ENCODE data around the gene TEAD1.

Gene TEAD1

DNA sequence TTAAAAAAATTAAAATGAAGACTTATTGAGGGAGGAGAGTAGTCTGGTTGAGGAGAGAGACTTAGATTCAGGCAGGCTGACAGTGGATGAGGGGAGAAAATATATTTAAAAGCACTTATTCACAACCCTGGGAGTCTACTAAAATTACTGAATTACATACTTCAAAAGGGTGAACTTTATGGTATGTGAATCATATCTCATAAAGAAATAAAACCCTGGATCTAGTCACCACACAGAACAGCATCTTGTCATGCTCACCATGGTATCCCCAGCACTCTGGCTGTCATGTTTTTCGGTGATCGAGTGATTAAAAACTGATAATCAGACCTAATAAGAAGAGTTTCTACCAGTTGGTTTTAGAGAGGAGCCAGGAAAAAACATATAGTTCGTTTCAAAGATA lies 11.0 kb downstream of the TEAD1 start:
- DNase-seq (ENCODE audit: extremely low read depth, low read depth) = no peak
- TF ChIP-seq, protein P1, sequence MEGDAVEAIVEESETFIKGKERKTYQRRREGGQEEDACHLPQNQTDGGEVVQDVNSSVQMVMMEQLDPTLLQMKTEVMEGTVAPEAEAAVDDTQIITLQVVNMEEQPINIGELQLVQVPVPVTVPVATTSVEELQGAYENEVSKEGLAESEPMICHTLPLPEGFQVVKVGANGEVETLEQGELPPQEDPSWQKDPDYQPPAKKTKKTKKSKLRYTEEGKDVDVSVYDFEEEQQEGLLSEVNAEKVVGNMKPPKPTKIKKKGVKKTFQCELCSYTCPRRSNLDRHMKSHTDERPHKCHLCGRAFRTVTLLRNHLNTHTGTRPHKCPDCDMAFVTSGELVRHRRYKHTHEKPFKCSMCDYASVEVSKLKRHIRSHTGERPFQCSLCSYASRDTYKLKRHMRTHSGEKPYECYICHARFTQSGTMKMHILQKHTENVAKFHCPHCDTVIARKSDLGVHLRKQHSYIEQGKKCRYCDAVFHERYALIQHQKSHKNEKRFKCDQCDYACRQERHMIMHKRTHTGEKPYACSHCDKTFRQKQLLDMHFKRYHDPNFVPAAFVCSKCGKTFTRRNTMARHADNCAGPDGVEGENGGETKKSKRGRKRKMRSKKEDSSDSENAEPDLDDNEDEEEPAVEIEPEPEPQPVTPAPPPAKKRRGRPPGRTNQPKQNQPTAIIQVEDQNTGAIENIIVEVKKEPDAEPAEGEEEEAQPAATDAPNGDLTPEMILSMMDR (IDR thresholded peaks at IDR 0.05; ENCODE audit: low read depth, low read length) = no peak

DNA sequence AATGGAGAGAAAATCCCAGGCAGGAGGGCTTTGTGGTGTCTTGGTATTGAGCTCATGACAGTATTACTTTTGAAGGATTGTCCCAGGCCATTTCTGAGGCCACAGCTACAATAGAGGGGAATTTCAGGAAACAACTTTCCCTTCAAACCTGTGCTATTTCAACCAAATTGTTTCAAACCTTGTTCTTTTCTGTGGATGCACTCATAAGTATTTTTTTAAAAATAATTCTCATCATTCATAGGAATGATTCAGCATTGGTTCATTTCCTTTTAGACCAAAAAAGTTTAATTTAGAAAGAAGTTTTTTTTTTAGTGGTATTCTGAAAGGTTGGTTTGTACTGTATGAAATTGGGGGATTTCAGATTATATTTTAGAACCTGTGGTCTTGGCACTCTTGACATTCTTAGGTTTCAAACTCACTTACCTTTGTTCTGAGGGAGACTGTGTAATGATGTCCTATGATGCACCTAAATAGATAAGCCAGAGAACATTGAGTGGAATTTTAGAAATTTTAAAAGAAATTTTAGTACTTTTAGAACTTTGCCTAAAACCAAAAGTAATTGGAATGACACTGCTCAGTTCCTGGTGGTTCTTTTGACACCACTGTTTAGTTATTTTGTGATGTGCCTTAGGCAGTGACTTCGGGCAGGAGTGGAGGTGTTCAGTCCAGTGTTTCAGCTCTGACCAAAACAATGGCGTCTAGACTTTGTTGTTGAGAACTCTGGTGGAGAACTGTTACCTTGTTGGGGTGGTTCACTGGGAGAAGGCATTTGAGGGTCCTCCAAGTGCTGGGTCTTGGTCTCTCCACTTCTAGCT lies 12.2 kb downstream of the TEAD1 start:
- TF ChIP-seq, protein P1 (IDR thresholded peaks at IDR 0.05; ENCODE audit: low read depth, low read length) = no peak
- no peak for DNase-seq (ENCODE audit: extremely low read depth, low read depth)

DNA sequence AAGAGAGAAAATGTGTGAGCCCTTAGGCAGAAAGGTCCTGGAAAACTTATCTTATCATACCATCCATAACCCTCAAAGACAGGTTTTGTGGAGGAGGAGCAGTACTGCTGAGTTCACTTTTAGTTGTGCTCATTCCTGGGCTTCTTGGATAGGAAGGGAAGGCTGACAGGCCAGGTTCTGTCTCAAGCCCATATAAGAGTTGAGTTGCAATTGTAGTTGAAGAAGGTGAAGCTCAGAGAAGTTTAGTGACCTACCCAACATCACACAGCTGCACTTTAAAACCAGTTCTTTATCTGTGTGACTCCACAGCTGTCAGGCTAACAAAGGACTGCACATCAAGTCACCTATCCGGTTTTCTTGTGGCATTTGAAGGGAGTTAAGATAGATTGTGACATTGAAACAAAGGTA lies 13.0 kb downstream of the TEAD1 start:
- TF ChIP-seq, protein P1 (IDR thresholded peaks at IDR 0.05; ENCODE audit: low read depth, low read length) = no peak
- DNase-seq (ENCODE audit: extremely low read depth, low read depth) = no peak

DNA sequence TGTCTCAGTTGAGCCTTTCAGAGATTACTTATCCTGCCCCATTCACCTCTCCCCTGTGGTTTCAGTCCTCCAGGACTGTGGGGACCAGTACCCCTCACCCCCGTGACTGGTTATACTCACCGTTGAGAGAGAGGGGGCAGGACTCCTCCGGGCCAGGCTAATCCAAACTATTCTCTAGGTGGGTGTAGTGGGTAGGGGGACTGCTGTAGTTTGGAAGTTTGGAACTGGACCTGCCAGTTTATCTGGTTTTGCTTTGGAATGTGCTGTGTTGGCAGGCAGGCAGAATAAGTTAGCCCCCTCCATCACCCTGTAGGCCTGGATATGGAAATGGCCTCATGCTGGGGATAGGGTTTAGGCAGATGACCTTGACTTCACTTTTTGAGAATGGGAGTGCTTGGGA lies 13.5 kb downstream of the TEAD1 start:
- TF ChIP-seq, protein P1 (IDR thresholded peaks at IDR 0.05; ENCODE audit: low read depth, low read length) = no peak
- DNase-seq (ENCODE audit: extremely low read depth, low read depth) = no peak

DNA sequence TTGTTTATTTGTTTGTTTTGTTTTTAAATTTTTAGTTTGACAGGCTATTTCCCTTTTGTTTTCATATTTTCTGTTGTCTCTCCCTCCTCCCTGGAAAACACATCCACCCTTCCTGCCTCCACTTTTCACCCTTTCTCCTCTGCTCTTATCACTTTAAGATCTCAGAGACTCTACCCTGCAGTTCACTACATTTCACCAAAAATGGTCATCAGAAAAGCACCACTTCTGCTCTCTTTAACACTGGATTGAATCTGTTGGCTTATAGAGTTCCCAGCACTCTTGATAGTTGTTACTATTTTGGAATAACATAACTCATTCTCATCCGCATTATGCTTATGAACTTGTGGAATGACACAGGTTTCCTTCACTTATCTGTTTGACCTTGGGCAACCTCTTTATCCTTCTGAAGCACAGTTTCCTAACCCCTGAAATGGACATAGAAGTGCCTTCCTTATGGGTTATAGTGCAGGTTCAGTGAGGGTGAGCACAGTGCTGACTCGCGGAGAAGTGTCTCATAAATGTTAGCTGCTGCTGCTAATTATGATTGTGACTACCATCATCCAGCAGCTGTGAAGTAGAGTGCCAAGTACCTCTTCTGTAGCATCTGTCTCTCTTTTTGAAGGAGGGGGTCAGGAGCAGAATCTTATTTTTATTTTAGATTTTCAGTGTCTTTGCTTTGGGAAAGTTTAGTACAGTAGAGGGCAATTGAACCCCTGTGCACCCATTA lies 15.0 kb downstream of the TEAD1 start:
- TF ChIP-seq, protein P1 (IDR thresholded peaks at IDR 0.05; ENCODE audit: low read depth, low read length) = no peak
- DNase-seq (ENCODE audit: extremely low read depth, low read depth) = no peak

DNA sequence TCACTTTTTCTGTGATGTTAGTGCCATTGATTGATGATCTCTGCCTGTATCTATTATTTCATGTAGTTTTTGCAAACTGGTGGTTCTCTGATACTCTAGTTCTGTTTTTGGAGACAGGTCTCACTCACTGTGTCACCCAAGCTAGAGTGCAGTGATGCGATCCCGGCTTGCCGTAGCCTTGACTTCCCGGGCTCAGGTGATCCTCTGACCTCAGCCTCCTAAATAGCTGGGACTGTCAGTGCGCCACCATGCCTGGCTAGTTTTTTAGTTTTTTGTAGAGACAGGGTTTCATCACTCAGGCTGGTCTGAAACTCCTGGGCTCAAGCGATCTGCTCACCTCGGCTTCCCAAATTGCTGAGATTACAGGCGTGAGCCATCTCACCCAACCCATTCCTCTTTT lies 16.4 kb downstream of the TEAD1 start:
- TF ChIP-seq, protein P1 (IDR thresholded peaks at IDR 0.05; ENCODE audit: low read depth, low read length) = no peak
- DNase-seq (ENCODE audit: extremely low read depth, low read depth) = no peak

DNA sequence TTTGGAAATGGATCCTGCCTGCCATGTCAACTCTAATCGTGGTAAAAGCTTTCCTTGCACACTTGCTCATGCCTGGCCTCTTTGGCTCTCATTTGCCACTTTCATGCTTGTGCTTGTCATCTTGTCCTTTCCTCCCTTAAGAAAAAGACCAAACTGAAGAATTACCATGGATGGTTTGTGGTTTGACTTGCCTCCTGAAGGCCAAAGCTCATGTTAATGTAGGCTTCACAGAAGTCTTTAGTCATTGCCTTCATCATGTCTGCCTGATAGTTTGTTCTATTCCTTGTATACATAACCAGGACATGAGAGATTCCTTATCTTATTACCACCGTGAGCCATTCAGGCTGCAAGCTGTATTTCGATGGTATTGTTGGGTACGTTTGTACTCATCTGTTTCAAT lies 17.3 kb downstream of the TEAD1 start:
- TF ChIP-seq, protein P1 (IDR thresholded peaks at IDR 0.05; ENCODE audit: low read depth, low read length) = no peak
- no peak for DNase-seq (ENCODE audit: extremely low read depth, low read depth)
